ENCODE data around the gene ASCL5. TPM values are rescaled to one million over a fixed set of nuclear protein-coding genes. Genes with fewer than 3 reads are reported as not detected.

Gene ASCL5
- total RNA-seq, 2 donors from 2014 or later = not detected

DNA sequence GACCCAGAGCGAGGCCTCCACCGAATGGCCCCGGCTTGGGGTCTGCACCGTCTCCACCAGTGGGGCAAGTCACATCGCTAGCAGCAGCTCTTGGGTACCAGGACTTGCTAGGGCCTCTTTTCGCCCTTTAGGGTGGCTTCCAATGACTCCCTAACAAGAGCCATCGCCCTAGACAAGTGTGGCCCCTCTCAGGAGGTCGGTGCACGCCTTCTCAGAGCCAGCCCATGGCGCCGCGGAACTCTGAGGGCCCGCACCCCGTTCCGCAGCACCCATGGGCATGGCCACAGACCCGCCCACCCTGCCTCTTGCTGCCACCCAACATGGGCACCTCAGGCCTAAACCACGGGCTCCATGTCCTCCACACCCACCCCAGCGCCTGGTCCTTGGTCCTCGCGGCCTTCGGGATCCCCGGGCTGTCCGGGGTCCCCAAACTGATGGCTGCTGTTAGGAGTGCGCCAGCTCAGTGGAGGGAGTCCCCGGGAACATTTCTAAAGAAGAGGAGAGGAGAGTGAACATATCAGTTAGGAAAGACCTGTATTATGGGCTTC is 11.5 kb downstream of the ASCL5 start:
- no peak for DNase-seq
- intact Hi-C loops (cut with DNase I, micrococcal nuclease) = loop anchor here in 1 of 2 donors (10.0 kb wide), 1 partner anchor 141 kb away; no protein-coding TSS in a partner anchor
- ATAC-seq = no peak

DNA sequence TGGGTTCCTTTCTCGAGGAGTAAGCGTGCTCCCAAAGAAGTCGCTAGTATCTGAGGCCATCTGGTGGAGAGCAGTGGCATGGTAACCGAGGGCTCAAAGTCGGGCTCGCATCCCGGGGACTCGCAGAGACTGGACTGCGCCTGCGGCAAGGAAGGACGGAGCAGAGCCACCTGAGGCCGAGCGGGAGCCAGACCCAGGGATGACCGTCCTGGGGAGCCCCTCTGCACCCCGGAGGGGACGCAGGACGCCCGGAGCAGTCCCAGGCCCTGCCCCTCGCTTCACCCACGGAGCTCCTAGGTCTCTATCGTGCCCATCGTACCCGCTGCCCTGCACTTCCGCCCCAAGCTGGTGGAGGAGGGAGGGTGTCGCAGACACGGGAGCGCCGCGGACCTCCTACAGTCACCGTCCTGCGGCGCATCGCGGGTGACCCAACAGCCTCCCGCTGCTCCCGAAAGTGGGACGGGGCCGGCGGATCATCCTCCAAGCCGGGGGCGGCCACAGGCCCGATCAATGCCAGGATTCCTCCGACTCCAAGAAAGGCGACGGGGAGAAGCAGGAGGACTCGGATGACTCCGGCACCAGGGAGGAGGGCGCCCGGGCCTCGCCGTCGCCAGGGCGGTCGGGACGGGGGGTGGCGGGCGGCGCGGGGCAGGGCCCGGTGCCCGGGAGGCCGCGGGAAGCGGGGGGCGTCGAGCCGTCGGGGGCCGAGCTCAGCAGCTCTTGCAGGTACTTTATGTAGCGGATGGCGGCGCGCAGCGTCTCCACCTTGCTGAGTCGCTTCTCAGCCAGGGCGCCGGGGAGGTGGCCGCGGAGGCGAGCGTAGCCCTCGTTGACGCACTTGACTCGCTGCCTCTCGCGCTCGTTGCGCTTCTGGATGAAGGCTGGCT is 12.5 kb downstream of the ASCL5 start:
- intact Hi-C loops (cut with DNase I, micrococcal nuclease) = loop anchor here in 1 of 2 donors (10.0 kb wide), 1 partner anchor 140 kb away; no protein-coding TSS in a partner anchor
- ATAC-seq = peak; percentile 97
- peak; percentile 88 to 90 for DNase-seq

DNA sequence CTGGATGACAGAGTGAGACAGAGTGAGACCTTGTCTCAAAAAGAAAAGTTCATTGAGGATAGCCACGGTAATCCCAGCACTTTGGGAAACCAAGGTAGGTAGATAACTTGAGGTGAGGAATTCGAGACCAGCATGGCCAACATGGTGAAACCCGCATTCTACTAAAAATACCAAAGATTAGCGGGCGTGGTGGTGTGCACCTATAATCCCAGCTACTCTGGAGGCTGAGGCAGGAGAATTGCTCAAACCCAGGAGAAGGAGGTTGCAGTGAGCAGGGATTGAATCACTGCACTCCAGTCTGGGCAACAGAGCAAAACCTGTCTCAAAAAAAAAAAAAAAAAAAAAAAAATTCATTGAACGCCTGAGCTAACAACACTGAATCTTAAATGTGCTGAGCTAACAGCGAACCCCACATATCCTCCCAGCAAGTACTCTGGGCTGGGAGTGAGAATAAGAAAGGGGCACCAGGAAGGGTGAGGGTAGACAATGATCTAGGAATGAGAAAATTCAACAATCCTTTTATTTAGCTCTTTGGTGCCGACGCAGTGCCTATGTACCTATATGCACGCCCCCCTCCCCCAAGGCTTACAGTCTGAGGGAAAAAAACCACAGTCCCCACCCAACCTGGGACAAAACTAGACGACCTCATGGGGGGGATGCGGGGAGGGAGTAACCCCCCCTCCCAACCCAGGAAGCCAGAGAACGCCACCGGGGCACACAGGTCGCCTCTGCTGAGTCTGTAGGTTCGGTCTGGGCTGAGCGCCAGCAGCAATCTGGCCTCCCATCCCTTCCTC is 13.3 kb downstream of the ASCL5 start:
- ATAC-seq (no peak), DNase-seq (no peak)
- intact Hi-C loops (cut with DNase I, micrococcal nuclease) = loop anchor here in 1 of 2 donors (10.0 kb wide), 1 partner anchor 139 kb away; no protein-coding TSS in a partner anchor

DNA sequence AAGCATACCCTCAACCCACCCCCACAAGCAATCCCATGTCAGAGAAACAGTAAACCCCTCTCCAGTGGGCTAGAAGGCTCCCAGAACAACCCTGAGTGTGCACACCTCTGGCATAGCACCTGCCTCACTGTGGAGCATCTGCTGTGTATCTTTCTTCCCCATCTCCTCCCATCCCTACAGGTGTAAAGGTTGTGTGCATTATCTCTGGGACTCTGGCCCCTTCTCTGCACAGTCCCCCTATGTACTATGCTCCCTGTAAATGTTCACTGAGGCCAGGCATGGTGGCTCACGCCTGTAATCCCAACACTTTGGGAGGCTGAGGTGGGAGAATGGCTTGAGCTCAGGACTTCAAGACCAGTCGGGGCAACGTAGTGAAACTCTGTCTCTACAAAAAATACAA is 14.1 kb downstream of the ASCL5 start:
- ATAC-seq = no peak
- intact Hi-C loops (cut with DNase I, micrococcal nuclease) = loop anchor here in 1 of 2 donors (10.0 kb wide), 1 partner anchor 138 kb away; no protein-coding TSS in a partner anchor
- DNase-seq = no peak

DNA sequence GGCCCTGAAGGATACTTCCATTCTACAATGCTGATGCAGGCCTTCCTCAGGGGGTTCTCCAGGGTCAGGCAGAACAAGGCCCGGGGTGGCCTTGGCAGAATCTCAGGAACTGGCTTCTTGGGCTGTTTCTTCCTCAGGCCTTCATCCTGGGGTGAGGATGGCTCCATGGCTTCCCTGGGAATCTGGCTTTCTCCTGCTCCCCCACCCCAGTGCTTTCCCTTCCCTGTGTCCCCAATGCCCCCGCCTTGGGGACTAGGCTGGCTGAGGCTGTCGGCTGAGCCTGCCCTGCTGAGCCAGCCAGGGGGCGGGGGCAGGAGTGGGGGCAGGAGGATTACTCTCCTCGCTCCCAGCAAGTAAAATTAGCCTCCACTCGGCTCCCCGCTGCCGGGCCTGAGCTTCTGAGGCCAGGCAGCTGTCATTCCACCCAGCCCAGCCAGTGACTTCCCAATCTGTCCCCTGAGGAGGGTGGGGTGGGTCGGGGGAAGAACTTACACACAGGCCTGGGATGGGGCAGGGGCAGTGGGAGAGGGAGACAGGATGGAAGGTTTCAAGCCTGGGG is 14.7 kb downstream of the ASCL5 start, which contains the start of gene CACNA1S:
CACNA1S (minus strand) TSS at position 254 of the 559 bp plus-strand sequence; CDS start at position 167, 87 bp downstream.
- no peak for DNase-seq
- intact Hi-C loops (cut with DNase I, micrococcal nuclease) = loop anchor here in 1 of 2 donors (10.0 kb wide), 1 partner anchor 137 kb away; no protein-coding TSS in a partner anchor
- no peak for ATAC-seq

DNA sequence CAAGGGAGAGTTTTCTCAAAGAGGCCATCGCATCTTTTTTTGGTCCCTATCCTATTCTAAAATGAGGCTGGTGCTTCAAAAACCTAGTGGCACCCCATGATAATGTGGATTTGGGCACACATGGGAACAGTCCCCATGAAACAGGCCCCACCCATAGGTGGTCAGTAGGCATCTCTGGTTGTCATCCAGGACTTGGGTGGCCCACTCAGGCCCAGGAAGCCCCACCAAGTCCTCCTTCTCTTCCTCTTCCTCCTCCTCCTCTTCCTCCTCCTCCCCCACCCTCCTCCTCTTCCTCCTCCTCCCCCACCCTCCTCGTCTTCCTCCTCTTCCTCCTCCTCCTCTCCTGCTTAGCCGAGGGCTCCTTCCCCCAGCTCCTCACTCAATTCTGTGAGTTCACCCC is 15.3 kb downstream of the ASCL5 start:
- ATAC-seq (no peak), DNase-seq (no peak)
- intact Hi-C loops (cut with DNase I, micrococcal nuclease) = loop anchor here in 1 of 2 donors (10.0 kb wide), 1 partner anchor 137 kb away; no protein-coding TSS in a partner anchor

DNA sequence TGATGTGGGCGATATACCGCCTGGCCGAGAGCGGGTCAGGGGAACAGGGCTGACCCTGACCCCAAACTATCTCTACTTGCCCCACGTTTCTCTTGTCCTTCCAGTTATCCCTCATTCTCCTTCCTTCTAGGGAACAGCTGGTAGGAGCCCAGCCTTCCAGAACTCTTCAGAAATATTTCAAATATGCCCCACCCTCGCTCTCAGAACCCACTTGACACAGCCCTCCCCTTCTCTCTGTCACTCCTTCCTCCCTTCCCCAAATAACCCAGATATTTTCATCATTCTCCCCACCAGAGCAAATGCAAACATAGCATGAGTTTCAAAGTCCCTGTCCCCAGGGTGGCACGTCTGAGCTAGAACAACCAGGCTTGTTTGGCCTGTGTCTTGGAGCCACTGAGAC is 15.8 kb downstream of the ASCL5 start:
- no peak for ATAC-seq
- intact Hi-C loops (cut with DNase I, micrococcal nuclease) = loop anchor here in 1 of 2 donors (10.0 kb wide), 1 partner anchor 136 kb away; no protein-coding TSS in a partner anchor

DNA sequence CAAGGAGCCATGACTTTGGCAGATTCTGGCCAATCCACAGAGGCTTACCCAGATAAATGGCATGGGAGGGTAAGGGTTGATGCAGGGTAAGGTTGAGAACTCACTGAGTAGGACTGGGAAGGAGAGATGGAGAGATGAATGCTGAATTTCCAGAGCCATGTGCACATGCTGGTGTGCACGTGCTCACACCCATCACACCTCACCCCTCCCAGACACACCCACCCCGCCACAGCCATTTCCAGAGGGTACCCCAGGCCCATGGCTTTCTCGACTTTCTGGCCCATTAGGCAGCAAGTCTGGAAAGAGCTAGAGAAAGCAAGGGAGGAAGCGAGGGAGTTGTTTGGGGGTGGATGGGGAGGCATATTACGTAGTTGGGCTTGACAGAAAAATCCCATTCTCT is 16.4 kb downstream of the ASCL5 start:
- intact Hi-C loops (cut with DNase I, micrococcal nuclease) = loop anchor here in 1 of 2 donors (10.0 kb wide), 1 partner anchor 136 kb away; no protein-coding TSS in a partner anchor
- no peak for ATAC-seq
- no peak for DNase-seq

More for the DNA sequence above, 15.8 kb downstream of the ASCL5 start:
- no peak for DNase-seq

DNA sequence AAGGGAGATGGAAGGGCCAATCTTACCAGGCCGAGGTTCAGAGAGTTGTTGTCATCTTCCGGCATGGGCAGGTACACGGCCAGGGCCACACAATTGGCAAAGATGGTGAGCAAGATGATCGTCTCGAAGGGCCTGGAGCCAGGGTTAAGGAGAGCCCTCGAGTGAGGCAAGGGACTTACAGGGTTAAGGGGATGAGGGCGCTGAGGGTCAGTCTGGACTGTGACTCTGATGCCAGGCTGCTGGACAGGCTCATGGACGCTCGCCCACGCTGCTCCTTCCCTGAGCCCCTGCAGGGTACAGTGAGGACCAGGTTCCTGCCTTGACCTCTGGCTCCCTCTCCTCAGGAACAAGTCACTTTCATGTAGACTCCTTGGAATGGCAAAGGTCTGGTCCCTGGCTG is 16.8 kb downstream of the ASCL5 start:
- DNase-seq = no peak
- no peak for ATAC-seq
- intact Hi-C loops (cut with DNase I, micrococcal nuclease) = loop anchor here in 1 of 2 donors (10.0 kb wide), 1 partner anchor 135 kb away; no protein-coding TSS in a partner anchor

DNA sequence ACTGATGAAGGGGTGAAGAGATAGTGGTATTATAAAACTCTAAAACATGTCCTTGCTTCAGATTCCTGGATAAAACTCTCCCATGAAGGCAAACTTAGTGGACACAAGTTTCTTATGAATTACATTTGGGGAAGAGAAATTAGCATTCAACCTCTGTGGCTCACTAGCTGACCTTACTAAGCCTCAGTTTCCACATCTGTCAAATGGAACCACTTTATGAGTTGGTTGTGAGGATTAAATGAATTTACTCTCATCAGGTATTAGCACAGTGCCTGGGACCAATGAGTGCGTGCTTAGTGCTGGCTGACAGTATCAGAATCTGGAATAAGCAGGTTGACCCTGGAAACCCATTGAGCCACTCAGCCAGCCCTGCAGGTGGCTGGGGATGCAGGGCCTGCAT is 17.3 kb downstream of the ASCL5 start:
- intact Hi-C loops (cut with DNase I, micrococcal nuclease) = loop anchor here (5.0 to 10.0 kb wide), 2 partner anchors 135 to 137 kb away; no protein-coding TSS in a partner anchor
- DNase-seq (no peak), ATAC-seq (no peak)

DNA sequence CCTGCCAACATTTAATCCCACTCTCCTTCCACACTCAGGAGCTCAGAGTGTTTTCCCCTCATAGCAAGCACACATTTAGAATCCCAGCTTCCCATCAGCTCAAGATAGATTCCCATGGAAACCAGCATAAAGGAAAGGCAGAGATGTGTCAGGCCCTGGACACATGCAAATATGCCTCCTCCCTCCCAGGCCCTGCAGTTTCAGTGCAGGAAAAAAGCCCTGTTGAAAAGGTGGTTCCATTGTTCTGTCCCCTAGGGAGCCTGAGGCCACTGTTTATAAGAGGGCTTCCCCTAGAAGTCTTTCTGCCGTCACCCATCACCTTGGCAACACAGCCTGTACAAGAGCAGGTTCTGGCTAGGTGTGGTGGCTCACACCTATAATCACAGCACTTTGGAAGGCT is 18.4 kb downstream of the ASCL5 start:
- no peak for DNase-seq
- no peak for ATAC-seq
- intact Hi-C loops (cut with DNase I, micrococcal nuclease) = loop anchor here in 1 of 2 donors (5.0 kb wide), 1 partner anchor 136 kb away; no protein-coding TSS in a partner anchor

DNA sequence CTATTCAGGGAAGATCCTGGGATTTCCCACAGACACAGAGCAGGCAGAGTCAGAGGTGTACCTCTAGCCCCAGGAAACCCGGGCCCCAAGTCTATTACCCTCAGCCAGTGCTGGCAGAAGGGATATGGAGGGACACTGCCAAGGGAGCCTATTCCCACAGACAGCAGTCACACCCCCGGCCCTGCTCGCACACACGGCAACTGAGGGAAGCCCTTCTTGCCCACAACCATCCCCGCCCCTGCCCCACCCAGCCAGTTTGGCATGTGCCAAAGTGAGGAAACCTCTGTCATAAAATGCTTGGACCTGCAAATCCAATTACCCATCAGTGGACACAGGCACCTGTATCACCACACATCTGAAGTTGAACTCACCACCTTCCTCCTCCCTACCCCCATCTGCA is 21.3 kb downstream of the ASCL5 start:
- DNase-seq (no peak), ATAC-seq (no peak)
- intact Hi-C loops (cut with DNase I, micrococcal nuclease) = loop anchor here in 1 of 2 donors (5.0 kb wide), 1 partner anchor 133 kb away; no protein-coding TSS in a partner anchor

DNA sequence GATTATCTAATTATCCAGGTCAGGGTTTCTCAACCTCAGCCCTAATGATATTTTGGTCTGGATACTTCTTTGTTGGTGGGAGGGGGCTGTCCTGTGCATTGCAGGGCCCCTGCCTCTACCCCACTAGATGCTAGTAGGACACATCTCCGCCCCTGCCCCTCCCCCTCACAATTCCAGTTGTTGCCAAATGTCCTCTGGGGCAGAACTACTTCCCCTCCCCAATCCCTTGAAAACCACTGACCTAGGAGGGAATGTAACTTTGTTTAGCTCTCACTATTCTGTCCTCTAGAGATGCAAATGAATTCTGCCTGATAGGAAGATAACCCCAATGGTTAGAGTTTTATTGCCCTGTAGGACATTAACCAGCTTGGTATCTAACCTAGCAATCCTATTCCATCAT is 22.8 kb downstream of the ASCL5 start:
- intact Hi-C loops (cut with DNase I, micrococcal nuclease) = no loop called here
- ATAC-seq (no peak), DNase-seq (no peak)

DNA sequence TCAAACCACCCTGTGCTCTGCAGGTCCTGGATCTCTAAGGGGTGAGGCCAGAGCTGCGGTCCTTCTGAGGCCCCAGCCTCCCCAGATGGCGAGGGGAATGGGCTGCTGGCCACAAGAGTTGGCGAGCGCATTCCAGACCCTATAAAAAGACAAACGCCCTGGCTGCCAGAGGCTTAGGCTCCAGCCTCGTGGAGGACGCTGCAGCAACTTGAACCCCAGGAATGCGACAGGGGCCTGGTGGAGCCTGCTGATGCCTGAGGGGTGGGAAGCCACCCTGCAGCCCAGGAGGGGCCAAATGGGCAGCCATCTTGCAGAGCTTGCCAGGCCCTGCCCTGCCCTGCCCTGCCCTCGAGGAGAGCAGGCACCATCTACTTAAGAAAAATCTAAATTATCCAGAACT is 23.3 kb downstream of the ASCL5 start:
- no peak for ATAC-seq
- intact Hi-C loops (cut with DNase I, micrococcal nuclease) = no loop called here
- DNase-seq = no peak

DNA sequence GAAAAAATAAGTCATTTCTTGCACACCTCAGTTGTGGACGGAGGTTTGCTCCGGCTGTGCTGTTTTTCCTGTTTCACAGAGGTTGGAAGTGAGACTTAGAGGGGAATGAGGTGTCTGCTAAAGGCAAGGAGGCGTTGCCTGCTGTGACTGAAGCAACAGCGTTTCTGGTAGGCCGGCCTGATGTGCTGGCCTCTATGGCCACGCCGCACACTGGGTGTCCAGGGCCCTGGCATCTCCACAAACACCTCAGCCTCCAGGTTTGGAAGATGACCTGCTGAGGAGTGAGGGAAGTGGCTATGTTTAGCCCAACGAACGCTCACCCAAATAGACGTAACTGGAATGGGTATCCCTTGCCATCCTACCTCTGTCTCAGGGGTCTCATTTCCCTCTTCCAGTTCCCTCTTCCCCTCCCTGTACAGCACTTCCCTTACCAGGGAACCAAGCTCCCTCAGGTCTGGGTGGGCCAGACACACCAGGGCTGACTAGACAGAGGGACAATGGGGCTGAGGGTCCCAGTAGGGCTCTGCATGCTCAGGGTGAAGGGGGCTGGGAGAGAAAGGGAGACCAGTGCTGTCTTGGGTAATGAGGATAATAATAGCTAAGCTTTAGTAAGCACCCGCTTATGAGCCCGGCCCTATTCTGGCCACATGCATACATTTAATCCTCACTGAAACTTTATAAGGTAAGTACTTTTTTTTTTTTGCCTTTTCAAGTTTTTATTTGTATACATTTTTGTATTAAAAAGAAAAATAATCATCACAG is 26.6 kb downstream of the ASCL5 start:
- DNase-seq (no peak), ATAC-seq (no peak)
- intact Hi-C loops (cut with DNase I, micrococcal nuclease) = no loop called here

DNA sequence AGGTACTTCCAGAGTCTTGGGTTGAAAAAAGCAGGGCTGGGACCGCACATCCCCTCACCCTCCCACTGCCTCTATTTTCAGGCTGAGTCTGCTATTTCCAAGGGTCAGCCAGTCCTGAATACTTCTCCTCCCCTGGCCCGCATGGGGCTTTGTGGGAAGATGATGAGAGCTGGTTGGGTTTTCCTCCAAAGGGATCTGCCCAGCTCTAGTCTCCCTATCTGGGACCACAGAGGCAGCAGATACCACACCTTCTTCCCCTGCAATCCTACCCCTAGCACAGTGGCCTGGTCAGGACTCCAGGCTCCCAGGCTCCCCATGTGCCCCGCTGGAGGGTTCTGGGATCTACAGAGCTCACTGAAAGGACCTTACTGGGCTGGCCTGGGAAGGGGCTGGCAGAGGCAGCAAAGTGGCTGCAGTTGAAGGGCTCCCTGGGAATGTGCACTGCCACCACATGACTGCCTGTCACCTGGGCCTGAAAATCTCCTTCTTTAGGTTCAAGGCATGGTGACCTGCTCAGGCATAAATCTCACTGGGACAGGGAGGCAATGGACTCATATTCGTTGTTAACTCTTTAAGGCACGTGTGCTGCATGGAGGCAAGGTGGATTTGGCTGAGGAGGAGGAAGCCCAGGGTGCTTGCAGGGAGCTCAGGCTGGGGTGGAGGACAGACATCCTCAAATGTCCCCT is 27.8 kb downstream of the ASCL5 start:
- intact Hi-C loops (cut with DNase I, micrococcal nuclease) = no loop called here
- DNase-seq (no peak), ATAC-seq (no peak)
